Stimulated activated memory B cell treated with anti-CD40 and anti-IgM and Interleukin-4, amounts not matched to agents 10 μg/mL and 1 μg/mL and 100 μg/mL, for 72 hours (primary cell): ENCODE measurements around the gene SPACA5.
"Not testable (repeated sequence)": the region's sequence is repeated elsewhere in the genome, so short reads cannot be mapped to it uniquely, and the experiment has no call there.

ENCODE experiments used
- ATAC-seq: fragments of 150-1000 bp; cut with Tn5 transposase; 2 replicates; pipeline ENCODE4 v1.10.0; 2021
- H3K27ac Mint-ChIP-seq: one replicate; pipeline ENCODE4 v1.8.0; 2022; ENCODE audit warnings: mild to moderate bottlenecking, mixed read lengths
- H3K27me3 Mint-ChIP-seq: one replicate; pipeline ENCODE4 v1.8.0; 2022; ENCODE audit warnings: mixed read lengths
- H3K36me3 Mint-ChIP-seq: one replicate; pipeline ENCODE4 v1.8.0; 2022; ENCODE audit warnings: mixed read lengths
- H3K4me1 Mint-ChIP-seq: one replicate; pipeline ENCODE4 v1.8.0; 2022; ENCODE audit warnings: mixed read lengths
- H3K4me3 Mint-ChIP-seq: one replicate; pipeline ENCODE4 v1.8.0; 2022; ENCODE audit warnings: mild to moderate bottlenecking, moderate library complexity, mixed read lengths
- H3K9me3 Mint-ChIP-seq: one replicate; pipeline ENCODE4 v1.8.0; 2022; ENCODE audit warnings: mixed read lengths

SPACA5 gene

DNA sequence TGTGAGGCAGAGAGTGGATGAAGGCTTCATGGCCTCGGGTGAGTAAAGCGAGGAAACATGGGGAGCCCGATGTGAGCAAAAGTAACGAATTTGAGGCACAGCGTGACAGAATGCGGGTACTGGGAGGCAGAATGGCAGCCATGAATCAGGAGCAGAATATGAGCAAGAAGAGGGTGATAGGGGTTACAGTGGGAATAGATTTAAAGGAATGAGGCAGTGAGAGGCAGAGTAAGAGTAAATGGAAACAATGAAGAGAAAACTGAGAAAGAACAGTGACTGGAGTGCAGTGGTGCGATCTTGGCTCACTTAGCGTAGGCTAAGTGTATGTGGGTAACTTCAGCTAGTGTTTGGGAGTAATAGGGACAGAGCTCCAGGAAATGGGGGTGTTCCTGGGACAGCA lies at the start of gene SPACA5:
SPACA5 (plus strand) TSS at position 301 of the 400 bp plus-strand sequence. CDS start 815 bp downstream, outside the sequence.
- H3K36me3 Mint-ChIP-seq, H3K27me3 Mint-ChIP-seq, H3K4me3 Mint-ChIP-seq, H3K9me3 Mint-ChIP-seq, ATAC-seq, H3K27ac Mint-ChIP-seq: not testable (repeated sequence)
- peaks cover 17% of the 10 kb centered on the region for H3K4me1 Mint-ChIP-seq

- not testable (repeated sequence) for H3K9me3 Mint-ChIP-seq, ATAC-seq, H3K36me3 Mint-ChIP-seq, H3K27me3 Mint-ChIP-seq, H3K27ac Mint-ChIP-seq, H3K4me3 Mint-ChIP-seq
- H3K4me1 Mint-ChIP-seq = peaks cover 16% of the 10 kb centered on the region
These were observed 48.6 kb upstream of the SPACA5 start for GRCh38 chrX:47958206-47958605.

GRCh38 chrX:47958761-47959342 lies 47.9 kb upstream of the SPACA5 start:
- Mint-ChIP-seq H3K9me3 (no peaks in the 10 kb centered on the region), H3K27me3 (no peaks in the 10 kb centered on the region), H3K27ac (no peak overlapping the region), H3K36me3 (no peaks in the 10 kb centered on the region), H3K4me3 (no peak overlapping the region), H3K4me1 (peaks cover 16% of the 10 kb centered on the region)
- ATAC-seq = no peak

DNA sequence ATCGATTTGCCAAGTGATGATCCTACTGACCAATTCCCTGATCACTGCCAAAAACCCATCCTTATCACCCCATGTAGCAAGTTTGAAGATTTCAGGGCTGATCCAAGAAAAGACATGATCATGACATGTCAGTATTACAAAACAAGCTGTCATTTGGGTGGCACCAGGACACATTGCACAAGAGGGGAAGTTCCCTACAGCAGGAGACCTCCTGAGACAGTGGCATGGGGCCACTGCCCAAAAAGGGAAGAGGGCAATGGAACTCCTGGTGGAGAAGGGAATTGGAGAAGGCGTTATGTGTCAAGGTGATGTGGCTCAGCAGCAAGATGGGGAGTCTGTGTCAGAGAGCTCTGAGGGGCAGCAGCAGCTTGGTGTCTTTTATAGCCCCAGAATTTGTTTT lies 46.4 kb upstream of the SPACA5 start:
- no peak for ATAC-seq
- no peak overlapping the region for H3K4me3 Mint-ChIP-seq
- H3K27ac Mint-ChIP-seq = no peak overlapping the region
- no peaks in the 10 kb centered on the region for H3K36me3 Mint-ChIP-seq
- peaks cover 16% of the 10 kb centered on the region for H3K4me1 Mint-ChIP-seq
- peaks cover 7% of the 10 kb centered on the region for H3K9me3 Mint-ChIP-seq
- H3K27me3 Mint-ChIP-seq = no peaks in the 10 kb centered on the region

- ATAC-seq, H3K4me3 Mint-ChIP-seq: not testable (repeated sequence)
- peaks cover 16% of the 10 kb centered on the region for H3K4me1 Mint-ChIP-seq
These were observed 45.0 kb upstream of the SPACA5 start for GRCh38 chrX:47961830-47962229.

GRCh38 chrX:47965526-47965925 lies 41.3 kb upstream of the SPACA5 start:
- H3K9me3 Mint-ChIP-seq = peaks cover 14% of the 10 kb centered on the region
- not testable (repeated sequence) for H3K36me3 Mint-ChIP-seq, H3K4me3 Mint-ChIP-seq, H3K27ac Mint-ChIP-seq, H3K27me3 Mint-ChIP-seq, ATAC-seq
- peaks cover 11% of the 10 kb centered on the region for H3K4me1 Mint-ChIP-seq

More at GRCh38 chrX:47961830-47962229, 45.0 kb upstream of the SPACA5 start:
- not testable (repeated sequence) for H3K27me3 Mint-ChIP-seq, H3K27ac Mint-ChIP-seq, H3K9me3 Mint-ChIP-seq, H3K36me3 Mint-ChIP-seq

GRCh38 chrX:47973235-47973634 lies 33.6 kb upstream of the SPACA5 start:
- no peak for ATAC-seq
- H3K4me1 Mint-ChIP-seq = no peaks in the 10 kb centered on the region
- peaks cover 48% of the 10 kb centered on the region for H3K36me3 Mint-ChIP-seq
- H3K27ac Mint-ChIP-seq = no peak overlapping the region
- H3K9me3 Mint-ChIP-seq = peaks cover 23% of the 10 kb centered on the region
- no peak overlapping the region for H3K4me3 Mint-ChIP-seq
- no peaks in the 10 kb centered on the region for H3K27me3 Mint-ChIP-seq

- H3K36me3 Mint-ChIP-seq = peaks cover 80% of the 10 kb centered on the region
- H3K9me3 Mint-ChIP-seq = peaks cover 28% of the 10 kb centered on the region
- no peak for ATAC-seq
- no peak overlapping the region for H3K4me3 Mint-ChIP-seq
- H3K4me1 Mint-ChIP-seq = no peaks in the 10 kb centered on the region
- no peak overlapping the region for H3K27ac Mint-ChIP-seq
- no peaks in the 10 kb centered on the region for H3K27me3 Mint-ChIP-seq
These were observed 30.3 kb upstream of the SPACA5 start for GRCh38 chrX:47976254-47977151.

DNA sequence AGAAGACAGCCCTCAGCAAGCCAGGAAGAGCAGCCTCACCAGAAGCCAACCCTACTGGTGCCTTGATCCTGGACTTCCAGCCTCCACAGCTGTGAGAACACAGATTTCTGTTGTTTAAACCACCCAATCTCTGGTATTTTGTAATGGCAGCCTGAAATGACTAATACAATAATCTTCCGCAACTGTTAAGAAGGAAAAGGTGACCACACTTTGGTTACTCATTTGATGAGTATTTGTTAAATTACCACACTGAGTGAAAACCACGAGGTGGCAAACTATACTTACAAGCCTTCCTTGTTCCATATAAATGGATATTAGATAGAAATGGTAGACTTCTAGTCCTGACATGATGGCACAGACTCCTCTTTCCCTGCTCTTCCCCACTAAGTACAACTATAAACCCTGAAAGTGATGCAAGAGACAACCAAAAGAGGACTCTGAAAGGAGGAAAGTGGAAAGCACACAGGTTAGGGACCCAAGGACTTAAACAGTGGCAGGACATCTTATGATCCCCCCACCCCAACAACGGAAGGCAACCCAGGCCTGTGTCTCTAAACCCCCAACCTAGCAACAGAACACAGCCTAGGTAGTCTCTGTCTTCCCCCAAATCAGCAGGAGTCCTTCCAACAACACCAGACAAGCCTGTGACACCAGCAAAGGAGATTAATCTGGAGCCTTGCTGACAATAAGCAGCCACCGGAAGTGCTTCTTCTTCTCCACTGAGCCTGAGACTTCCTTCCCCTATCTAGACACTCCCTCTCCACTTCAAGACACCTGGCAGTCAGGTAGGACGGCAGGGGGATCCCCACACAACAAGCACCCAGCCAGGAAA lies 15.3 kb upstream of the SPACA5 start:
- Mint-ChIP-seq H3K27me3 (no peaks in the 10 kb centered on the region), H3K36me3 (peaks cover 73% of the 10 kb centered on the region), H3K27ac (no peak overlapping the region), H3K4me1 (peaks cover 19% of the 10 kb centered on the region), H3K9me3 (peaks cover 3% of the 10 kb centered on the region), H3K4me3 (no peak overlapping the region)
- no peak for ATAC-seq

- ATAC-seq = no peak
These were observed 14.8 kb upstream of the SPACA5 start for GRCh38 chrX:47992095-47992380.

GRCh38 chrX:47992669-47993068 lies 14.1 kb upstream of the SPACA5 start:
- Mint-ChIP-seq H3K4me3 (no peak overlapping the region), H3K4me1 (peaks cover 19% of the 10 kb centered on the region), H3K27me3 (no peaks in the 10 kb centered on the region), H3K9me3 (no peaks in the 10 kb centered on the region), H3K36me3 (peaks cover 62% of the 10 kb centered on the region), H3K27ac (no peak overlapping the region)
- no peak for ATAC-seq

More at GRCh38 chrX:47992095-47992380, 14.8 kb upstream of the SPACA5 start:
- H3K9me3 Mint-ChIP-seq = peaks cover 2% of the 10 kb centered on the region
- H3K27ac Mint-ChIP-seq = no peak overlapping the region
- no peaks in the 10 kb centered on the region for H3K27me3 Mint-ChIP-seq
- H3K4me3 Mint-ChIP-seq = no peak overlapping the region
- H3K36me3 Mint-ChIP-seq = peaks cover 69% of the 10 kb centered on the region
- H3K4me1 Mint-ChIP-seq = peaks cover 19% of the 10 kb centered on the region

GRCh38 chrX:48001260-48001659 lies 5.5 kb upstream of the SPACA5 start:
- Mint-ChIP-seq H3K4me1 (peaks cover 17% of the 10 kb centered on the region), H3K4me3 (no peak overlapping the region), H3K27me3 (no peaks in the 10 kb centered on the region), H3K27ac (no peak overlapping the region), H3K36me3 (peaks cover 20% of the 10 kb centered on the region), H3K9me3 (no peaks in the 10 kb centered on the region)
- ATAC-seq = no peak

- H3K4me1 Mint-ChIP-seq = peaks cover 17% of the 10 kb centered on the region
- no peak overlapping the region for H3K4me3 Mint-ChIP-seq
- no peaks in the 10 kb centered on the region for H3K27me3 Mint-ChIP-seq
- no peaks in the 10 kb centered on the region for H3K9me3 Mint-ChIP-seq
- H3K36me3 Mint-ChIP-seq = peaks cover 16% of the 10 kb centered on the region
- no peak for ATAC-seq
- no peak overlapping the region for H3K27ac Mint-ChIP-seq
These were observed 4.5 kb upstream of the SPACA5 start for GRCh38 chrX:48002319-48002718.

- Mint-ChIP-seq H3K27ac (peak overlapping the region; percentile 100), H3K27me3 (no peaks in the 10 kb centered on the region), H3K9me3 (no peaks in the 10 kb centered on the region), H3K4me3 (no peak overlapping the region), H3K36me3 (peaks cover 16% of the 10 kb centered on the region), H3K4me1 (peaks cover 17% of the 10 kb centered on the region)
- ATAC-seq = no peak
These were observed 3.9 kb upstream of the SPACA5 start for GRCh38 chrX:48002929-48003328.

DNA sequence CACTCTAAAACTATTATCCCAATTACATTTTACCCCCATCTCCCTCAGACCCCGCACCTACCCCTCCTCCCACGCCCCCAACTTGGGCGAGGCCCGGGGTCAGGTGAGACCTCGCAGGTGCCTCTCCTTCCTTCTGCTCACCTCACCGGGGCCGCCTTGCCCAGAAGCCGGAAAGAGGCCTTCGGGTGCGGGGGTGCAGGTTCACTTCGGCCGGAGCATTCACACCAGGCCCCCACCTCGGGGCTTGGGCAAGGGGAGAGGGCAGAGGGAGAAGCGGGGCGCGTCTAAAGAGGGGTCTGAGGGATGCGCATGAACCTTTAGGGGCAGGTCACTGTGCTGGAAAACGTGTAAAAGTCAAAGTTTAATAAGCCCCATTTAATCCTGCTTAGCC lies 3.4 kb upstream of the SPACA5 start:
- Mint-ChIP-seq H3K4me1 (peaks cover 17% of the 10 kb centered on the region), H3K9me3 (no peaks in the 10 kb centered on the region), H3K36me3 (peaks cover 16% of the 10 kb centered on the region), H3K27ac (peak overlapping the region; percentile 100), H3K4me3 (peak overlapping the region; percentile 97), H3K27me3 (no peaks in the 10 kb centered on the region)
- ATAC-seq = peak; percentile 49
